T-cell (primary cell): ENCODE data around the gene DBF4B. TPM values are rescaled to one million over a fixed set of nuclear protein-coding genes. Genes with fewer than 3 reads are reported as not detected.
A peak's percentile ranks its signal among the peaks of the same experiment; 100 is the strongest.

Experiments
- ATAC-seq, 4 experiments: fragments of 200-7000 bp in 3 of 4; fragments of 150-1000 bp in 1 of 4; cut with Tn5 transposase; replicated peaks in 1 of 4; 1 replicate in 3 of 4; 2 replicates in 1 of 4; pipeline ENCODE4 v1.10.0; 2021; ENCODE audit warnings: moderate library complexity in 3 of 4, mild to moderate bottlenecking in 2 of 4, moderate number of reproducible peaks in 1 of 4
- CTCF ChIA-PET, 2 donors: fragments of 300-600 bp; sonication (Branson Sonifier 250); formaldehyde crosslinking; loops; one replicate each; lab custom pipeline; 2022; ENCODE audit warnings: antibody characterized with exemption in 2 of 2; lab: Charles Lee
- POLR2A ChIA-PET, 2 donors: fragments of 300-600 bp; sonication (Branson Sonifier 250); formaldehyde crosslinking; loops; one replicate each; lab custom pipeline; 2022; ENCODE audit warnings: antibody characterized with exemption in 2 of 2; lab: Charles Lee
- DNase-seq, 35 experiments: peaks; one replicate each; pipeline versions ENCODE4 v3.0.0 to v3.0.0-alpha.2; 2013 to 2023
- H3K27ac ChIP-seq: one replicate; pipeline ENCODE4 v1.5.1; 2013; ENCODE audit warnings: low read length
- H3K27me3 ChIP-seq, 2 experiments: replicated peaks in 1 of 2; 1 replicate in 1 of 2; 2 replicates in 1 of 2; pipeline versions ENCODE4 v1.6.1 to v1.7.0; 2013; ENCODE audit warnings: low read length in 1 of 2, mixed read lengths in 1 of 2; ENCODE audit not compliant: control insufficient read depth in 2 of 2, insufficient read depth in 2 of 2; ENCODE audit errors: extremely low read depth in 1 of 2
- H3K36me3 ChIP-seq, 2 donors: 1 replicate in 1 of 2; 2 replicates in 1 of 2; pipeline versions ENCODE4 v1.6.1 to v1.7.0; 2013; ENCODE audit warnings: low read length in 1 of 2; ENCODE audit not compliant: control insufficient read depth in 2 of 2, insufficient read depth in 1 of 2; ENCODE audit errors: extremely low read depth in 1 of 2
- H3K4me1 ChIP-seq, 2 experiments: 1 replicate in 1 of 2; 2 replicates in 1 of 2; pipeline versions ENCODE4 v1.6.1 to v1.7.0; 2013; ENCODE audit warnings: low read length in 2 of 2, mixed read lengths in 1 of 2; ENCODE audit not compliant: insufficient read depth in 2 of 2, control insufficient read depth in 1 of 2; ENCODE audit errors: extremely low read depth in 1 of 2
- H3K4me3 ChIP-seq, 2 donors: 1 replicate in 1 of 2; 2 replicates in 1 of 2; pipeline versions ENCODE4 v1.5.1 to v1.7.0; 2013; ENCODE audit warnings: mild to moderate bottlenecking in 2 of 2, low read length in 1 of 2, moderate library complexity in 1 of 2; ENCODE audit not compliant: control insufficient read depth in 1 of 2; ENCODE audit errors: extremely low read depth in 1 of 2
- H3K9me3 ChIP-seq: 2 replicates; pipeline ENCODE4 v1.7.0; 2013
- H3K27ac Mint-ChIP-seq, 2 donors: one replicate each; pipeline ENCODE4 v1.8.0; 2020 to 2021; ENCODE audit warnings: mild to moderate bottlenecking in 2 of 2, mixed read lengths in 2 of 2
- H3K27me3 Mint-ChIP-seq, 2 donors: one replicate each; pipeline ENCODE4 v1.8.0; 2021 to 2022; ENCODE audit warnings: mixed read lengths in 2 of 2
- H3K36me3 Mint-ChIP-seq: one replicate; pipeline ENCODE4 v1.8.0; 2021; ENCODE audit warnings: mixed read lengths
- H3K4me1 Mint-ChIP-seq, 3 donors: one replicate each; pipeline ENCODE4 v1.8.0; 2020 to 2022; ENCODE audit warnings: mixed read lengths in 3 of 3, mild to moderate bottlenecking in 1 of 3
- H3K4me3 Mint-ChIP-seq, 3 donors: one replicate each; pipeline ENCODE4 v1.8.0; 2020 to 2022; ENCODE audit warnings: mild to moderate bottlenecking in 3 of 3, mixed read lengths in 3 of 3, moderate library complexity in 3 of 3
- H3K9me3 Mint-ChIP-seq, 3 donors: one replicate each; pipeline ENCODE4 v1.8.0; 2020 to 2022; ENCODE audit warnings: mixed read lengths in 3 of 3
- WGBS: methylation state at CpG from one replicate; pipeline ENCODE4 v1.1.5; 2013; ENCODE audit warnings: missing lambda C conversion rate; ENCODE audit not compliant: insufficient coverage; 5-methylcytosine and 5-hydroxymethylcytosine counted together
- total RNA-seq, 35 experiments: library from RNA in 6 of 35; stranded (reverse) in 6 of 35; fragments of 120-200 nt in 1 of 35; gene quantifications; one replicate each; pipeline versions ENCODE4 v1.2.1 to v1.2.4 and lab custom pipeline; 2013 to 2026

Gene DBF4B
- total RNA-seq, 5 donors from 2014 or later (not counting 1 experiment from before 2014, with no cell fraction given): 3.8 to 7.8 (median 6.8) TPM

- Histone ChIP-seq H3K36me3 (no peaks in the 10 kb centered on the region), H3K9me3 (no peaks in the 10 kb centered on the region), H3K4me3 (no peak overlapping the region), H3K4me1 (peaks cover 4 to 25% of the 10 kb centered on the region in 2 experiments), H3K27me3 (peaks cover 0 to 61% of the 10 kb centered on the region in 2 experiments), H3K27ac (no peak overlapping the region)
- POLR2A ChIA-PET: no interaction called here
- no peaks in the 10 kb centered on the region for H3K36me3 Mint-ChIP-seq
- no peak for DNase-seq
- H3K4me1 Mint-ChIP-seq: peaks cover 3 to 9% (median 7%) of the 10 kb centered on the region in 3 donors
- ATAC-seq: no peak
- 80% methylated on average over 6 of the region's 6 CpGs for WGBS
- H3K27me3 Mint-ChIP-seq: peaks cover 0 to 6% of the 10 kb centered on the region in 2 donors
- no peak overlapping the region for H3K4me3 Mint-ChIP-seq
- CTCF ChIA-PET: interaction anchor here (0.6 kb wide), 4 partner anchors 11 to 265 kb away, joined by 3 to 6 read pairs (median 6); no protein-coding TSS in a partner anchor
- no peak overlapping the region for H3K27ac Mint-ChIP-seq
- no peaks in the 10 kb centered on the region for H3K9me3 Mint-ChIP-seq
These were observed 64.7 kb downstream of the DBF4B start for GRCh38 chr17:44773140-44773539.

- peaks cover 0 to 11% of the 10 kb centered on the region in 2 donors for H3K27me3 Mint-ChIP-seq
- peak; percentile 54 to 90 (median 81) for DNase-seq
- Histone ChIP-seq H3K36me3 (no peaks in the 10 kb centered on the region), H3K27me3 (peaks cover 0 to 61% of the 10 kb centered on the region in 2 experiments), H3K4me1 (peaks cover 7 to 31% of the 10 kb centered on the region in 2 experiments), H3K27ac (no peak overlapping the region), H3K9me3 (no peaks in the 10 kb centered on the region), H3K4me3 (peak overlapping the region; percentile 66 to 69)
- ChIA-PET CTCF (interaction anchor here (0.9 to 2.4 kb wide), 4 partner anchors 90 to 107 kb away, joined by 3 to 10 read pairs (median 6); no protein-coding TSS in a partner anchor), POLR2A (no interaction called here)
- H3K36me3 Mint-ChIP-seq: no peaks in the 10 kb centered on the region
- 18% methylated on average over 21 of the region's 42 CpGs for WGBS
- no peaks in the 10 kb centered on the region for H3K9me3 Mint-ChIP-seq
- peak; percentile 38 to 49 (median 46) for ATAC-seq
- H3K4me3 Mint-ChIP-seq: peak overlapping the region; percentile 82 to 90 (median 83)
- peaks cover 6 to 11% (median 7%) of the 10 kb centered on the region in 3 donors for H3K4me1 Mint-ChIP-seq
- peak overlapping the region; percentile 82 for H3K27ac Mint-ChIP-seq
These were observed 66.0 kb downstream of the DBF4B start for GRCh38 chr17:44774271-44775135.

- POLR2A ChIA-PET: no interaction called here
These were observed 66.8 kb downstream of the DBF4B start for GRCh38 chr17:44775136-44775837.

GRCh38 chr17:44775838-44776621 is 67.6 kb downstream of the DBF4B start:
- POLR2A ChIA-PET: no interaction called here
- CTCF ChIA-PET: interaction anchor here (0.6 to 2.4 kb wide), 14 partner anchors 8 to 715 kb away, joined by 3 to 10 read pairs (median 4); partner anchors contain the start of genes ACBD4 (in 1 of the 2) and EFTUD2 (in 1 of the 2)
- peak overlapping the region; percentile 74 to 76 for H3K27ac Mint-ChIP-seq
- H3K9me3 Mint-ChIP-seq: no peaks in the 10 kb centered on the region
- DNase-seq: peak in 6 of 35 experiments; percentile 10 to 96 (median 93)
- Histone ChIP-seq H3K4me3 (peak overlapping the region; percentile 51 to 66), H3K27me3 (peaks cover 0 to 65% of the 10 kb centered on the region in 2 experiments), H3K9me3 (no peaks in the 10 kb centered on the region), H3K27ac (no peak overlapping the region), H3K4me1 (peaks cover 7 to 34% of the 10 kb centered on the region in 2 experiments), H3K36me3 (no peaks in the 10 kb centered on the region)
- peak overlapping the region; percentile 82 to 90 (median 83) for H3K4me3 Mint-ChIP-seq
- peaks cover 6 to 12% (median 7%) of the 10 kb centered on the region in 3 donors for H3K4me1 Mint-ChIP-seq
- 10% methylated on average over 39 of the region's 43 CpGs for WGBS
- peak in 3 of 4 experiments; percentile 7 to 21 (median 15) for ATAC-seq
- no peaks in the 10 kb centered on the region for H3K36me3 Mint-ChIP-seq
- H3K27me3 Mint-ChIP-seq: peaks cover 0 to 7% of the 10 kb centered on the region in 2 donors

More at GRCh38 chr17:44775136-44775837, 66.8 kb downstream of the DBF4B start:
- Mint-ChIP-seq H3K9me3 (no peaks in the 10 kb centered on the region), H3K4me3 (peak overlapping the region; percentile 82 to 90 (median 83)), H3K36me3 (no peaks in the 10 kb centered on the region), H3K4me1 (peaks cover 6 to 12% (median 7%) of the 10 kb centered on the region in 3 donors), H3K27me3 (peaks cover 0 to 11% of the 10 kb centered on the region in 2 donors), H3K27ac (peak overlapping the region; percentile 82)
- CTCF ChIA-PET: interaction anchor here (0.6 to 2.4 kb wide), 14 partner anchors 9 to 714 kb away, joined by 3 to 10 read pairs (median 4); partner anchors contain the start of genes ACBD4 (in 1 of the 2) and EFTUD2 (in 1 of the 2)
- no peak overlapping the region for H3K27ac ChIP-seq
- H3K4me1 ChIP-seq: peaks cover 7 to 34% of the 10 kb centered on the region in 2 experiments
- peak overlapping the region; percentile 66 to 69 for H3K4me3 ChIP-seq
- peaks cover 0 to 62% of the 10 kb centered on the region in 2 experiments for H3K27me3 ChIP-seq
- under 1% methylated on average over 41 of the region's 50 CpGs for WGBS
- DNase-seq (peak in 30 of 35 experiments; percentile 91 to 99 (median 96)), ATAC-seq (peak; percentile 92 to 94 (median 93))
- no peaks in the 10 kb centered on the region for H3K9me3 ChIP-seq
- no peaks in the 10 kb centered on the region for H3K36me3 ChIP-seq

GRCh38 chr17:44776628-44777393 is 68.3 kb downstream of the DBF4B start:
- POLR2A ChIA-PET: no interaction called here
- peak overlapping the region in 1 of 2 donors; percentile 51 for H3K4me3 ChIP-seq
- CTCF ChIA-PET: no interaction called here

More at GRCh38 chr17:44776628-44777393, 68.3 kb downstream of the DBF4B start:
- Mint-ChIP-seq H3K27ac (no peak overlapping the region), H3K4me3 (peak overlapping the region; percentile 21 to 83 (median 82)), H3K9me3 (no peaks in the 10 kb centered on the region), H3K27me3 (peaks cover 0 to 7% of the 10 kb centered on the region in 2 donors), H3K36me3 (no peaks in the 10 kb centered on the region), H3K4me1 (peaks cover 6 to 12% (median 7%) of the 10 kb centered on the region in 3 donors)
- ATAC-seq: no peak
- Histone ChIP-seq H3K36me3 (no peaks in the 10 kb centered on the region), H3K9me3 (no peaks in the 10 kb centered on the region), H3K27ac (no peak overlapping the region), H3K27me3 (peaks cover 0 to 67% of the 10 kb centered on the region in 2 experiments), H3K4me1 (peaks cover 7 to 34% of the 10 kb centered on the region in 2 experiments)
- no peak for DNase-seq
- WGBS: 95% methylated on average over 15 of the region's 19 CpGs
